ENCODE measurements around the gene C1QTNF8. TPM values are rescaled to one million over a fixed set of nuclear protein-coding genes. Genes with fewer than 3 reads are reported as not detected.

Gene C1QTNF8
- total RNA-seq, 1 experiment from 2014 or later = not detected

GRCh38 chr16:1099189-1100083 lies 3.4 kb upstream of the C1QTNF8 start:
- H2BK12ac ChIP-seq (ENCODE audit: insufficient read length, low read depth, low read length) = no peak overlapping the region
- no peak overlapping the region for H3K9ac ChIP-seq (ENCODE audit: extremely low read depth, insufficient read length, low read length)
- DNase-seq = no peak

More at GRCh38 chr16:1099189-1100083, 3.4 kb upstream of the C1QTNF8 start:
- Histone ChIP-seq H3K9me3 (ENCODE audit: control insufficient read depth, low read depth, low read length) (no peaks in the 10 kb centered on the region), H3K18ac (ENCODE audit: insufficient read length, low read depth, low read length) (no peak overlapping the region), H2AK5ac (ENCODE audit: insufficient read length, low read length) (no peak overlapping the region), H3K4ac (ENCODE audit: low read depth, low read length) (no peak overlapping the region), H4K5ac (ENCODE audit: insufficient read length, low read depth, low read length) (no peak overlapping the region), H2BK15ac (ENCODE audit: low read depth, low read length) (no peak overlapping the region), H3K14ac (ENCODE audit: insufficient read depth, low read length) (peak overlapping the region; percentile 39; the same call in 1 of the 2 replicates), H3K27ac (ENCODE audit: insufficient read length, low read depth, low read length) (no peak overlapping the region), H4K20me1 (ENCODE audit: control insufficient read depth, insufficient read depth, insufficient read length) (no peaks in the 10 kb centered on the region), H3K79me2 (ENCODE audit: insufficient read depth, low read length) (no peaks in the 10 kb centered on the region), H2BK20ac (ENCODE audit: low read depth, low read length, poor library complexity, severe bottlenecking) (no peak overlapping the region), H4K91ac (ENCODE audit: insufficient read length, low read depth, low read length) (no peak overlapping the region), H3K23ac (ENCODE audit: insufficient read length, low read depth, low read length) (no peak overlapping the region), H2BK120ac (ENCODE audit: low read depth, low read length, poor library complexity, severe bottlenecking) (no peak overlapping the region), H3K4me1 (ENCODE audit: insufficient read depth, low read length) (no peaks in the 10 kb centered on the region), H3K27me3 (ENCODE audit: insufficient read depth, low read length) (no peaks in the 10 kb centered on the region), H3K79me1 (ENCODE audit: insufficient read depth, low read depth, low read length, poor library complexity, severe bottlenecking) (no peaks in the 10 kb centered on the region), H2AFZ (ENCODE audit: low read length) (no peak overlapping the region), H3K23me2 (ENCODE audit: insufficient read length, low read depth, low read length, poor library complexity, severe bottlenecking) (peaks cover 4% of the 10 kb centered on the region), H4K8ac (replicated peaks; ENCODE audit: insufficient read length, low read depth, low read length) (no peak overlapping the region), H3T11ph (ENCODE audit: low read length) (no peak overlapping the region), H3K56ac (ENCODE audit: insufficient read length, low read depth, low read length) (no peak overlapping the region), H2BK5ac (ENCODE audit: insufficient read length, low read length) (no peak overlapping the region), H3K4me2 (ENCODE audit: insufficient read depth, insufficient read length, low read length) (no peak overlapping the region)
- Mint-ChIP-seq H3K27ac (no peak overlapping the region), H3K36me3 (ENCODE audit: insufficient read depth in 1 of 3, low read depth in 3 of 3) (no peaks in the 10 kb centered on the region), H3K4me1 (peaks cover 0 to 7% of the 10 kb centered on the region in 2 experiments; a peak in 2 of 4 replicates), H3K9me3 (no peaks in the 10 kb centered on the region), H3K4me3 (no peak overlapping the region), H3K27me3 (ENCODE audit: low read depth) (peaks cover 2% of the 10 kb centered on the region)
- WGBS (ENCODE audit: extremely low coverage, insufficient read length, low lambda C conversion rate) = no CpG with 5 or more reads among the region's 35 CpGs
- TF ChIP-seq CTCF (conservative IDR thresholded peaks at IDR 0.05) = no peak
